ENCODE data around the gene TFEB.

Gene TFEB

GRCh38 chr6:41724228-41724580 is 11.2 kb downstream of the TFEB start:
- DNase-seq (ENCODE audit: low read depth in 4 of 4, low spot score in 1 of 4): no peak

- DNase-seq (ENCODE audit: low read depth in 4 of 4, low spot score in 1 of 4): no peak
Measured at GRCh38 chr6:41723530-41724227, 11.7 kb downstream of the TFEB start.

- no peak for DNase-seq (ENCODE audit: low read depth in 4 of 4, low spot score in 1 of 4)
Measured at GRCh38 chr6:41722969-41723529, 12.4 kb downstream of the TFEB start.

- no peak for DNase-seq (ENCODE audit: low read depth in 4 of 4, low spot score in 1 of 4)
Measured at GRCh38 chr6:41721414-41721813, 14.0 kb downstream of the TFEB start.

GRCh38 chr6:41720783-41721182 is 14.6 kb downstream of the TFEB start:
- no peak for DNase-seq (ENCODE audit: low read depth in 4 of 4, low spot score in 1 of 4)

GRCh38 chr6:41720262-41720620 is 15.2 kb downstream of the TFEB start:
- DNase-seq (ENCODE audit: low read depth in 4 of 4, low spot score in 1 of 4): no peak

GRCh38 chr6:41719436-41720261 is 15.8 kb downstream of the TFEB start:
- no peak for DNase-seq (ENCODE audit: low read depth in 4 of 4, low spot score in 1 of 4)

GRCh38 chr6:41718828-41719227 is 16.6 kb downstream of the TFEB start:
- no peak for DNase-seq (ENCODE audit: low read depth in 4 of 4, low spot score in 1 of 4)

GRCh38 chr6:41717392-41717736 is 18.0 kb downstream of the TFEB start:
- DNase-seq (ENCODE audit: low read depth in 4 of 4, low spot score in 1 of 4): no peak

- no peak for DNase-seq (ENCODE audit: low read depth in 4 of 4, low spot score in 1 of 4)
Measured at GRCh38 chr6:41716516-41717391, 18.7 kb downstream of the TFEB start.

GRCh38 chr6:41715795-41716515 is 19.5 kb downstream of the TFEB start:
- DNase-seq (ENCODE audit: low read depth in 4 of 4, low spot score in 1 of 4): no peak

GRCh38 chr6:41714556-41715273 is 20.7 kb downstream of the TFEB start:
- no peak for DNase-seq (ENCODE audit: low read depth in 4 of 4, low spot score in 1 of 4)

GRCh38 chr6:41713650-41714291 is 21.6 kb downstream of the TFEB start:
- no peak for DNase-seq (ENCODE audit: low read depth in 4 of 4, low spot score in 1 of 4)

- DNase-seq (ENCODE audit: low read depth in 4 of 4, low spot score in 1 of 4): no peak
Measured at GRCh38 chr6:41713159-41713649, 22.2 kb downstream of the TFEB start.

- DNase-seq (ENCODE audit: low read depth in 4 of 4, low spot score in 1 of 4): no peak
Measured at GRCh38 chr6:41712651-41713103, 22.7 kb downstream of the TFEB start.

- no peak for DNase-seq (ENCODE audit: low read depth in 4 of 4, low spot score in 1 of 4)
Measured at GRCh38 chr6:41711323-41712038, 23.9 kb downstream of the TFEB start.

- no peak for DNase-seq (ENCODE audit: low read depth in 4 of 4, low spot score in 1 of 4)
Measured at GRCh38 chr6:41709375-41709774, 26.0 kb downstream of the TFEB start.

GRCh38 chr6:41708856-41709255 is 26.6 kb downstream of the TFEB start:
- DNase-seq (ENCODE audit: low read depth in 4 of 4, low spot score in 1 of 4): no peak

Data from stimulated activated CD4-positive, alpha-beta T cell treated with anti-CD3 and anti-CD28 coated beads, Interleukin-1b, Interleukin-23, amount 100 ng/mL, for 24 hours (primary cell).